Activated T-helper 2 cell treated with anti-CD3 and anti-CD28 coated beads, Interferon-gamma antibody, Interleukin-2, Interleukin-4, amounts not matched to agents 10 μg/mL and 5 μg/mL and 100 μg/mL, durations not matched to agents 14 hours and 24 hours and 36 hours (primary cell): ENCODE results near the gene PDE4D. TPM values are rescaled to one million over a fixed set of nuclear protein-coding genes. Genes with fewer than 3 reads are reported as not detected.

Experiments
- DNase-seq: peaks from one replicate; pipeline ENCODE4 v3.0.0; 2021; ENCODE audit warnings: low spot score
- H3K27ac Mint-ChIP-seq: one replicate; pipeline ENCODE4 v1.8.0; 2021; ENCODE audit warnings: mixed read lengths
- H3K27me3 Mint-ChIP-seq: one replicate; pipeline ENCODE4 v1.8.0; 2021; ENCODE audit warnings: low read depth, mixed read lengths
- H3K36me3 Mint-ChIP-seq: one replicate; pipeline ENCODE4 v1.8.0; 2021; ENCODE audit warnings: low read depth, mixed read lengths
- H3K4me1 Mint-ChIP-seq: one replicate; pipeline ENCODE4 v1.8.0; 2021; ENCODE audit warnings: low read depth, mixed read lengths
- H3K4me3 Mint-ChIP-seq: one replicate; pipeline ENCODE4 v1.8.0; 2021; ENCODE audit warnings: low read depth, mild to moderate bottlenecking, moderate library complexity, mixed read lengths
- H3K9me3 Mint-ChIP-seq: one replicate; pipeline ENCODE4 v1.8.0; 2021; ENCODE audit warnings: mixed read lengths
- intact Hi-C: fragments of 100-400 bp; cut with micrococcal nuclease; formaldehyde crosslinking; loops from one replicate; pipeline ENCODE4 v1.15.1; 2023
- total RNA-seq: library from RNA; stranded (reverse); gene quantifications from 2 replicates; pipeline ENCODE4 v1.2.3, GENCODE V29; 2022

Gene PDE4D
- total RNA-seq, 1 donor from 2014 or later = 102 TPM

DNA sequence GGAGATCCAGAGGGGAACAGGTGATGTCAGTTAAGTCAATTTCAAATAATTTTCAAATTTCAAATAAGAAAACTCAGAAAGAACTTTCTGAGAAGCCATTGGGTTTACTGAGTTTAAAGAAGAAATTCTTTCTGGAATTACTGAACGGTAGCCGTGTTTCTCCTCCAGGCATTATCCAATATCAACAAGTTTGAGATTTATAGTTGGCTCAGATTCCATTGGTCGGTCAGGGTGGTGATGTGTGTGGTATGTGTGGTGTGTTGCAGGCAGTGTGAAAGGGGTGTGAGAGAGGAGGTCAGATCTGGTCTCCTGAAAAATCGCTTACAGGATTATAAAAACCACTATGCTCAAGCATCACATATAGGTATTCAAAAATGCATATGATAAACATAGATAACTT is 60.1 kb downstream of the PDE4D start:
- H3K27ac Mint-ChIP-seq = no peak overlapping the region
- no peak for DNase-seq
- intact Hi-C loops = no loop called here
- peaks cover 3% of the 10 kb centered on the region for H3K27me3 Mint-ChIP-seq
- no peaks in the 10 kb centered on the region for H3K9me3 Mint-ChIP-seq
- H3K4me3 Mint-ChIP-seq = no peak overlapping the region
- no peaks in the 10 kb centered on the region for H3K36me3 Mint-ChIP-seq
- no peaks in the 10 kb centered on the region for H3K4me1 Mint-ChIP-seq

DNA sequence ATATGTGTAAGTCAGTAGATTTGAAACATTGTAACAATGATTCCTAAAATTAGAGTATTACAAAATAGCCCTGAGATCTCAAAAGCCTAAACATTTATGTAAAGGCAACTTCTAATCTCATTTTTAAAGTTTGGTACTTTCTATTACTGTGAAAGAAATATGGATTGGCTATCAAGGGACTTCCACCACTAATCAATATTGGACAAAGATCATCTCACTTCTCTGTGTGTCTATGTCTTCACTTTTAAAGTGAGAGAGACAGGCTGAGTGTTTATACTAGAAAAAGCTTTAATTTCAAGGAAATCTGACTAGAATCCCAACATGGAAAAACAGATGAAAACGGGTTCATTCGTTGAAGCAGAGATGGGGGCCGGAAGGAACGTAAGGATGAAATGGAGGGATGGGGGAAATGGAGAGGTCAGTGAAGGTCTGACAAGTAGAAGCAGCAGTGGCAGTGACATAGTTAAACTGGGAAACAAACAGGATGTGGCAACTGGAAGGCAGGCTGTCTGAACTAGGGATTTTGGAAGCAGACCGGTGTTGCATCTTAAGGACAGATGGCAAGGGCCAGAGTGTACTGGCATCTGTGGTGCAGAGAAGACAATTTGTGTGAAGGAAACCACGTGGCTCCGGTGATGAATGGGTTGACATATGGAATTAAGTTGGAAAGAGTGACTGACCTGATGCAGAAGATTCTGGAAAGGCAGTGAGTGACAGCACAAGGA is 60.8 kb downstream of the PDE4D start:
- Mint-ChIP-seq H3K9me3 (no peaks in the 10 kb centered on the region), H3K36me3 (no peaks in the 10 kb centered on the region), H3K27me3 (peaks cover 3% of the 10 kb centered on the region), H3K4me1 (no peaks in the 10 kb centered on the region), H3K4me3 (no peak overlapping the region), H3K27ac (no peak overlapping the region)
- DNase-seq = no peak
- intact Hi-C loops = no loop called here

DNA sequence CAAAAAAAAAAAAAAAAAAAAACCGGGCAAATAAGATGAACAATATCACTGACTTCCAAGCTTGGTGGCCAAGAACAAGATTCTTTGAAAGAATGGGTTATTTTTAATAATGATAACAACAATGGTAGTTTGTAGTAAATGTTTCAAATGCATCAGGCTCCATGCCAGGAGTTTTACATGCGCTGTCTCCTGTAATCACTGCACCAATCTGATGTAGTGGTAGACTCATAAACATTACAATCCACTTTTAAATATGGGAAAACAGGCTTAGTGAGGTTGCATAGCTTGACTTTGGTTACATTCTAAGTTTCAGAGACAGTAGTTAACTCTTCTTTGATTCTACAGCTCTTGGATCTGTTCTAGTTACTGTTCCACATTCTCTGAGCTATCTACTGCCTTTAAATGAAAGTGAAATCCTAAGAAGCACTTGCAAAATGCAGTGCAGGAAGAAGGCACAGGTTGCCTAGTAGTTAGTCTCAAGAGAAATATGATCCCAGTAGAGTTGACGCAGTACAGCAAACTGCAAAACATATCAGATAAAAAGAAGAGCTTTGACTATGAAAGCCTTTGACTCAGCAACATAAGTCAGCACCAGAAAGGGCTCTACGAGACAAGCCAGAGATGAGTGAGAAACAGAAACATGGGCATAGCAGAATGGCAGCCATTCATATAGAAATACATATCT is 62.1 kb downstream of the PDE4D start:
- DNase-seq = no peak
- Mint-ChIP-seq H3K27me3 (peaks cover 3% of the 10 kb centered on the region), H3K4me1 (no peaks in the 10 kb centered on the region), H3K36me3 (no peaks in the 10 kb centered on the region), H3K27ac (no peak overlapping the region), H3K9me3 (no peaks in the 10 kb centered on the region), H3K4me3 (no peak overlapping the region)
- intact Hi-C loops = no loop called here

DNA sequence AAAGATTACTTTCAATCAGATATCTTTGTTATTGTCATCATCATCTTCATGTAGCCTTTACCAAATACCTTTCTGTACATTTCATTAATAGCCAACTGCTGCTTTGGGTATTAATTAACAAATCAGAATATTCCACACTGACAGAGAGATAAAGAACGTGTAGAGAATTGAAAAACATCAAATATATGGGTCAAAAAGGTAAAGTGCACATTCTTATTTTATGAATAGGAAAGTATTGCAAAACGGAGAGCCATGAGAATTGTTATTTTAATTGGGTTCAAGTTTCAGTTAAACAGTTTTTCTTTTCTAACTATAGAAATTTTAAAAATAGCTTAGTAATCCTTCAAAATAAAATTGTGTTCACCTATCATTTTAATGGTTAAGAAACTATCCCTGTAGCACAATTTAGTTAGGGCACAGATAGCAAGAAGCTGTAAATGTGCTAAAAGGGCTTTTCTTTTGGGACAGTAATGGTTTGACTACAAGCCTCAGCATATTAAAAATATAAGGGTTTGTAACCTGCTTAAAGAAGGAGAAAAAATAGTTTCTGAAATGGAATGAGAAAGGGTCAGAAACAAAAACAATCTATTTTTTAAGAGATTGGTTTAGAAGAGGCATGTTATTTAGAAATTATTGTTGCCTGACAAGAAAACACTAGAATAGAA is 62.9 kb downstream of the PDE4D start:
- no peaks in the 10 kb centered on the region for H3K9me3 Mint-ChIP-seq
- H3K4me3 Mint-ChIP-seq = no peak overlapping the region
- H3K4me1 Mint-ChIP-seq = no peaks in the 10 kb centered on the region
- DNase-seq = no peak
- intact Hi-C loops = no loop called here
- no peaks in the 10 kb centered on the region for H3K36me3 Mint-ChIP-seq
- peaks cover 3% of the 10 kb centered on the region for H3K27me3 Mint-ChIP-seq
- H3K27ac Mint-ChIP-seq = no peak overlapping the region

DNA sequence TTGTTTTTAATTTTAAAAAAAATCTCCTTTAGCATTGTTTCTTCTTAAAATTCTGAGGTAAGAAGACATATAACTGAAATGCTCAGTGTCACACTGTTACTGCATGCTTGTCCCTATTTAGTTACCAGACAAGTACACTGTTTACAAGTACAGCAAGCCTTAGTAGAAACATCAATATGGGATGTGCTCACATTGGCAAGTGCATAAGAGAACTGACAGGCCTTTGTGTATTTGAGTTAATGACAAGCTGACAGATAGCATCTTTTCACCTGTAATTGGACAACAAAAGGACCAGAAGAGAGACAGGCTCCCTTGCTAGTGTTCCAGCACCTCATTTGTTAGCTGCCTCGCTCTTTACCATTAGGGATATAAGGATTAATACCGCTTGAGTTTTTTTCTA is 63.6 kb downstream of the PDE4D start:
- Mint-ChIP-seq H3K9me3 (no peaks in the 10 kb centered on the region), H3K4me3 (no peak overlapping the region), H3K36me3 (no peaks in the 10 kb centered on the region), H3K27ac (no peak overlapping the region), H3K27me3 (peaks cover 3% of the 10 kb centered on the region), H3K4me1 (no peaks in the 10 kb centered on the region)
- DNase-seq = no peak
- intact Hi-C loops = no loop called here

DNA sequence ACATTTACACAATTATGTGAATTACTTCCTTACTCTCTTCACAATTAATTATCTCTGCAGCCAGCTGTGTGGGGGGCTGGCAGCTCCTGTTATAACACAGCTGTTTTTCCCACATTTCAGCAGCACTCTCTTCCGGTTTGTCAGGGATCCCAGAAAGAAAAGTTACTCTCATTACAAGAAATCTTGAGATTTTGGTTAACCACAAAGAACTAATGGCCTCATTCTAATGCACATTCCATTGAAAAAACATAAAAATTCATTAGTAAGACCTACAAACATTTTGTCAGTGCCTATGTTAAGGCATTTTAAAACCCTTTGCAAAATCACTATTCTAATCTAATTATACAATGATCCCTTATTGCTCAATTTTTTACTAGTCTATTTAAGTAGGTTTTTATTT is 64.1 kb downstream of the PDE4D start:
- intact Hi-C loops = no loop called here
- Mint-ChIP-seq H3K4me3 (no peak overlapping the region), H3K9me3 (no peaks in the 10 kb centered on the region), H3K27me3 (peaks cover 3% of the 10 kb centered on the region), H3K4me1 (no peaks in the 10 kb centered on the region), H3K27ac (no peak overlapping the region), H3K36me3 (no peaks in the 10 kb centered on the region)
- no peak for DNase-seq

DNA sequence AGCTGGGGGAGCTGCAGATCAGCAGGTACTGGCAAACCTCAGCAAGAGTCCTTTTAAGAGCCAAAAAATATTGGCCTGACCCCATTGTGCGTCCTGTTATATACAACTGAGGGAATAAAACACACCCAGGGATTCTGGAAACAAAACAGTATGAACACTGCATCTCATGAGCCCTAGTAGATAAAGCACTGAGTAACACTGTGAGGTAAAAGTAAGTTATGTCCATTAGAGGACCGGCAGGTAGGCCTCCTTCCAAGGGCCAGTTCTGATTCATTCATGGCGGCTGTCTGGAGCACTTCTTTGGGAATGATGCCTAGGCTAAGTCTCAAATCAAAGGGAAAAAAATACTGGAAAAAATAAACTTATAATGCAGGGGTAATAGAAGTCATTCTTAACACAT is 64.9 kb downstream of the PDE4D start:
- Mint-ChIP-seq H3K9me3 (no peaks in the 10 kb centered on the region), H3K27ac (no peak overlapping the region), H3K4me3 (no peak overlapping the region), H3K27me3 (peaks cover 3% of the 10 kb centered on the region), H3K36me3 (no peaks in the 10 kb centered on the region), H3K4me1 (no peaks in the 10 kb centered on the region)
- intact Hi-C loops = no loop called here
- DNase-seq = no peak

DNA sequence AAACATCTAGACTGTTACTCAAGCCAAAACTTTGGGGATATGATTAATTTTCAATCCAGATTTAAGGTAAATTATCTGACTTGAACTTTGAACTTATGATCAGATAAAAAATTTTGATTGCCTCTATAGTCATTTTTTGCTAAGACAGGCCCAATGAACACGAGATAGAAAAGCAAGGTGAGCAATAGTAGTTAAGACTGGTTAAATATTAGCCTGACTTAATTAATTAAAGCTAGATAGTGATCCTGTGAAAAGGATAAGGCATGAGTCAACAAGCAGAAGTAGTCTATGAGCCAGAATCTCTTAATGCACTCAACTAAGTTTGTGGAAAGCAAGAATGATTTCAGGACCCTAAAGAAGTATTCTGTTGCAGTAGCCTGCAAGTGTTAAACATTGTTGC is 66.5 kb downstream of the PDE4D start:
- H3K27ac Mint-ChIP-seq = no peak overlapping the region
- H3K36me3 Mint-ChIP-seq = no peaks in the 10 kb centered on the region
- intact Hi-C loops = no loop called here
- no peaks in the 10 kb centered on the region for H3K4me1 Mint-ChIP-seq
- H3K27me3 Mint-ChIP-seq = peaks cover 3% of the 10 kb centered on the region
- no peak overlapping the region for H3K4me3 Mint-ChIP-seq
- no peak for DNase-seq
- no peaks in the 10 kb centered on the region for H3K9me3 Mint-ChIP-seq

DNA sequence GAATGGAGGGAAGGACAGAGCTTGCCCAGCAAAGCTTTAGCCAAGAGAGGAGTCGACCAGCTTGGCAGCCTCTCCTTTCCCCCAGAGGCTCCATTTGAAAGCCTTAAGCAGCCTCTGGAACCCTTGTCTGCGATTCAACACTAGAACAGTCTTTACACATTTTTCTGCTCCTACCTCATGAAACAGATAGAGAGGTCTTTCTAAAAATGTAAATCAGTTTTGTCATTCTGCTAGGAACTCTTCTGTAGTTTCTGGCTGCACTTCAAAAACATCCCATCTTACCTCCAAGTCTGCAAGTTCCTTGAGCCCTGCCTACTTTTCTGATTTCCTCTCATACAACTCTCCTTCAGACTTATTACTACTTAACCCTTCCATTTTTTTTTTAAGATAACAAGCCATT is 70.1 kb downstream of the PDE4D start:
- Mint-ChIP-seq H3K4me3 (no peak overlapping the region), H3K36me3 (no peaks in the 10 kb centered on the region), H3K9me3 (no peaks in the 10 kb centered on the region), H3K27ac (no peak overlapping the region), H3K27me3 (peaks cover 14% of the 10 kb centered on the region), H3K4me1 (no peaks in the 10 kb centered on the region)
- intact Hi-C loops = no loop called here
- no peak for DNase-seq

DNA sequence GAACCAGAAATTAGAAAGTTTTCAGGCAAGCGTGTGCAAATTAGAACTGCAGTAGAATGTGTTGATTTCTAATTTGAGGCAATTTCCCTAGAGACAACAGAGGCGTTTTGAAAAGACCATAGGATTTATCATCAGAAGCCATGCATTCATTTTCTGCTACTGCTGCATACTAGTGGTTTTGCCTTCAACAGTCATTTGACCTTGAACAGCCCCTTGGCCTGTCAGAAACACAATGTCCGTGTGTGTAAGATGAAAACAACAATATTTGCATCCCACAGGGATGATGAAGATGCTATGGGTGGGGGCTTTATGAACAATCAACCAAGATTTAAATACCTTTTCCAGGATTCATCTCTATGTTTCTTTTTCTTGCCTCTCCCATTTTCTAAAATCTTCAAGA is 73.7 kb downstream of the PDE4D start:
- Mint-ChIP-seq H3K27me3 (peaks cover 19% of the 10 kb centered on the region), H3K27ac (no peak overlapping the region), H3K36me3 (no peaks in the 10 kb centered on the region), H3K9me3 (no peaks in the 10 kb centered on the region), H3K4me3 (no peak overlapping the region), H3K4me1 (no peaks in the 10 kb centered on the region)
- DNase-seq = no peak
- intact Hi-C loops = no loop called here

DNA sequence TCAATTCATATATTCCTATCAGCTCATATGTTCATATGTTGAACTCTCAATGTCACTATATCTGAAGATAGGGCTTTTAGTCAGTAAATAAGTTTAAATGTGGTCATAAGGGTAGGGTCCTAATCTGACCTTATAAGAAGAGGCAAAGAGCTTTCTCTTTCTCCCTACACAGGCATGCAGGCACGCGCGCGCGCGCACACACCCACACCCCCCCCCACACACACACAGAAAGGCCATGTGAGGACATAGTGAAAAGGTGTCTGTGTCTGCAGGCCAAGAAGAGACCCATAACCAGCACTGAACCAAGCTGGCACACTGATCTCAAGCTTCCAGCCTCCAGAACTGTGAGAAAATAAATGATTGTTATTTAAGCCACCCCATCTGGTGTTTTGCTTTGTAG is 76.0 kb downstream of the PDE4D start:
- Mint-ChIP-seq H3K4me3 (no peak overlapping the region), H3K4me1 (no peaks in the 10 kb centered on the region), H3K9me3 (no peaks in the 10 kb centered on the region), H3K27ac (no peak overlapping the region), H3K36me3 (no peaks in the 10 kb centered on the region), H3K27me3 (peaks cover 19% of the 10 kb centered on the region)
- DNase-seq = no peak
- intact Hi-C loops = no loop called here

DNA sequence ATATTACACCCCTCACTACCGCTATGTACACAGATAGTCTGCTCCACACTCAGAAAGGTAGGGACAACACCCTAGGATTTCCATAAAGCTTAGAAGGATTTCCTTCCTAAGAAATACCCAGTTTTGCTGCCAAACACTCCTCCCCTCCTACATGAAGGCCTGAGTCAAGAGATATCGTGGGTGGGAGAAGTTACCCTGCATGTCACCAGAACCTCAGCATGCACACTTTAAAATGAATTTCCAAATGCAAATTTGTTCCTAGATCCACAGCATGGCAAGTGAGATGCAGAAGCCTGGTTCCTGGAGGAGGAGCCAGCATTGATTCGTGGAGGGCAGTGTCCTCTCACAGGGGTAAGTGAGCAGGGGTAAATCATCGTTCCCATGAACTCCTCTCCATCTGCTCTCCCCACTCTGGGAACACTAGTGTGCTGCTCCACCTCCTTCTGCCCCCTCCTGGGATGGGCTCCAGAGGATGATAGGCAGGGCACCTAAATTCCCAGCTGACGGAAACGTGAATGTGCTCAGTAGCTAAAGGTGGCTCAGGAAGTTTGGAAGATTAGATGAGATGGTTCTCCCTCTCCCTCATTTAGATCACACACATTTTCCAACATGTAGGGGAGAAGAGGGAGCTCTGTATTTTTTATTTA is 76.7 kb downstream of the PDE4D start:
- H3K27ac Mint-ChIP-seq = no peak overlapping the region
- no peaks in the 10 kb centered on the region for H3K4me1 Mint-ChIP-seq
- no peaks in the 10 kb centered on the region for H3K36me3 Mint-ChIP-seq
- peaks cover 16% of the 10 kb centered on the region for H3K27me3 Mint-ChIP-seq
- intact Hi-C loops = no loop called here
- H3K9me3 Mint-ChIP-seq = no peaks in the 10 kb centered on the region
- no peak overlapping the region for H3K4me3 Mint-ChIP-seq
- no peak for DNase-seq

DNA sequence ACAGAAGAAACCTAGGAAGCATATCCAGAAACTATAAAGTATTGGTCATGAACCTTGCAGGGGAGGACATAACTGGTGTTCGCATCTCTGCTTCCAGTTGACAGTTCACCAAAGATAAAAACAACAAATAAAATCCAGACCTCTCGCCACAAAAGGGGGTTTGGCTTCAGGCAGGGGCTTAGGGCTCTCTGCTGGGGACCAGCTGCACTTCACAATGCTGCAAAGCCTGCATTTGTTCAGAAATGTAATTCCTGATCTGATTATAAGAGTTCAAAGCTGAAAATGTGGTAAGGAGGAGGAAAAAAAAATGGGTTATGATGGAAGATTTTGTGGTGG is 79.0 kb downstream of the PDE4D start:
- no peak overlapping the region for H3K27ac Mint-ChIP-seq
- H3K9me3 Mint-ChIP-seq = no peaks in the 10 kb centered on the region
- peaks cover 18% of the 10 kb centered on the region for H3K27me3 Mint-ChIP-seq
- intact Hi-C loops = loop anchor here (5.0 kb wide), 1 partner anchor 348 kb away; no protein-coding TSS in a partner anchor
- peaks cover 4% of the 10 kb centered on the region for H3K4me1 Mint-ChIP-seq
- no peaks in the 10 kb centered on the region for H3K36me3 Mint-ChIP-seq
- no peak for DNase-seq
- no peak overlapping the region for H3K4me3 Mint-ChIP-seq
